ENCODE results near the gene CDH23. TPM values are rescaled to one million over a fixed set of nuclear protein-coding genes. Genes with fewer than 3 reads are reported as not detected.

The CDH23 gene
- total and polyA plus RNA-seq, 2 of the 8 experiments (the other 6 are each of a cell fraction or from before 2014, with no cell fraction given): 1.9 to 4.9 TPM

GRCh38 chr10:71740069-71740653, 343.4 kb downstream of the CDH23 start (continued):
- no peak for TF ChIP-seq SAP30 (IDR thresholded peaks at IDR 0.05; ENCODE audit: insufficient read depth, insufficient replicate concordance, low read length)
- no peak for TF ChIP-seq RFX5 (IDR thresholded peaks at IDR 0.05; ENCODE audit: borderline replicate concordance, low read depth, low read length)
- TF ChIP-seq EZH2 (IDR thresholded peaks at IDR 0.05; ENCODE audit: low read depth, low read length, severe bottlenecking): no peak
- TF ChIP-seq EP300 (IDR thresholded peaks at IDR 0.05; ENCODE audit: borderline replicate concordance in 1 of 2, low read depth in 2 of 2, low read length in 2 of 2): no peak
- TF ChIP-seq TAF1 (IDR thresholded peaks at IDR 0.05; ENCODE audit: low read depth, low read length): no peak
